ENCODE results near the gene PARP8.

PARP8 gene

GRCh38 chr5:50655067-50655809, 11.2 kb upstream of the PARP8 start:
- TF ChIP-seq, protein P1, sequence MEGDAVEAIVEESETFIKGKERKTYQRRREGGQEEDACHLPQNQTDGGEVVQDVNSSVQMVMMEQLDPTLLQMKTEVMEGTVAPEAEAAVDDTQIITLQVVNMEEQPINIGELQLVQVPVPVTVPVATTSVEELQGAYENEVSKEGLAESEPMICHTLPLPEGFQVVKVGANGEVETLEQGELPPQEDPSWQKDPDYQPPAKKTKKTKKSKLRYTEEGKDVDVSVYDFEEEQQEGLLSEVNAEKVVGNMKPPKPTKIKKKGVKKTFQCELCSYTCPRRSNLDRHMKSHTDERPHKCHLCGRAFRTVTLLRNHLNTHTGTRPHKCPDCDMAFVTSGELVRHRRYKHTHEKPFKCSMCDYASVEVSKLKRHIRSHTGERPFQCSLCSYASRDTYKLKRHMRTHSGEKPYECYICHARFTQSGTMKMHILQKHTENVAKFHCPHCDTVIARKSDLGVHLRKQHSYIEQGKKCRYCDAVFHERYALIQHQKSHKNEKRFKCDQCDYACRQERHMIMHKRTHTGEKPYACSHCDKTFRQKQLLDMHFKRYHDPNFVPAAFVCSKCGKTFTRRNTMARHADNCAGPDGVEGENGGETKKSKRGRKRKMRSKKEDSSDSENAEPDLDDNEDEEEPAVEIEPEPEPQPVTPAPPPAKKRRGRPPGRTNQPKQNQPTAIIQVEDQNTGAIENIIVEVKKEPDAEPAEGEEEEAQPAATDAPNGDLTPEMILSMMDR (IDR thresholded peaks at IDR 0.05; ENCODE audit: extremely low read depth, insufficient read depth, missing control alignments): no peak
- in situ Hi-C loops (cut with MboI; ENCODE audit: low pct_unique_long_range_greater_than_20kb, low sequenced_read_pairs, unreplicated experiment): loop anchor here (25.0 kb wide), 1 partner anchor 218 kb away; the partner anchor contains the start of gene EMB
- DNase-seq (ENCODE audit: low spot score): no peak

GRCh38 chr5:50655810-50656205, 10.6 kb upstream of the PARP8 start:
- in situ Hi-C loops (cut with MboI; ENCODE audit: low pct_unique_long_range_greater_than_20kb, low sequenced_read_pairs, unreplicated experiment): loop anchor here (25.0 kb wide), 1 partner anchor 219 kb away; the partner anchor contains the start of gene EMB
- DNase-seq (ENCODE audit: low spot score): no peak
- TF ChIP-seq, protein P1 (IDR thresholded peaks at IDR 0.05; ENCODE audit: extremely low read depth, insufficient read depth, missing control alignments): no peak

DNA sequence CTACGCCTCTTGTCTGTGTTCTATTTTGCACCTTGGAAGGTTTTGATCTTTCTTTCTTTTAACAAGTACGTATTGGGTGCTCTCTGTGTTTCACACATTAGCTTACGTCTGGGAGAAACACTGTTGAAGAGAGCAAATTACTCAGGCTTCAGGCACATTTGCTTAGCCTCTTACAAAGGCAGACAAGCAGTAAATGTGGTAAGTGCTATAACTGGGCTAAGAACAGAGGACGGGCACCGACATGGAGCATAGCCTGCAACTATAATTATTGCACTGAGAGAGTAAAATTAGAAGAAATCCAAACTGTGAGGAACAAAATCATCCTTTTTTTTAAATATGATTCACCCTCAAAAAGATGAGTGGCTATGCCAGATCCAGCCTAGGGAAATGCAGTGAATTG, 9.4 kb upstream of the PARP8 start:
- DNase-seq (ENCODE audit: low spot score): no peak
- in situ Hi-C loops (cut with MboI; ENCODE audit: low pct_unique_long_range_greater_than_20kb, low sequenced_read_pairs, unreplicated experiment): loop anchor here (25.0 kb wide), 1 partner anchor 220 kb away; the partner anchor contains the start of gene EMB
- TF ChIP-seq, protein P1 (IDR thresholded peaks at IDR 0.05; ENCODE audit: extremely low read depth, insufficient read depth, missing control alignments): no peak

DNA sequence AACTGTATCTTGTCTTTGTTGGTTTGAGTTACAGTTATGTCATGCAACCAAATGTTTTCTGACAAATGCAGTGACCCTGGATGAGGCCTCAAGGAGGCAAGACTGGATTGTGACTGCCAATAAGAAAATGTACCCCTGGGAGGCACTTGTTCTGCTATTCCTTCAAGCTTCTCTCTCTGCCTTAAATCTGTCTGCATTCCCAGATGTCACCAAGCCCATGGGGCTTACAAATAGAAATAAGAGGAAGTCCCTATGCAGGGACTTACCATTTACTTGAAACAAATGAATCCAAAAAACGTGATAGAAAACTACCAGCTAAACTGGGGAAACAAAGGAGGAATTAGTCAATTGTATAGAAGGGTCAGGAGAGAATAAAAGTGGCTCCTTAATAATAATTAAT, 8.2 kb upstream of the PARP8 start:
- TF ChIP-seq, protein P1 (IDR thresholded peaks at IDR 0.05; ENCODE audit: extremely low read depth, insufficient read depth, missing control alignments): no peak
- in situ Hi-C loops (cut with MboI; ENCODE audit: low pct_unique_long_range_greater_than_20kb, low sequenced_read_pairs, unreplicated experiment): loop anchor here (25.0 kb wide), 1 partner anchor 221 kb away; the partner anchor contains the start of gene EMB
- DNase-seq (ENCODE audit: low spot score): no peak

DNA sequence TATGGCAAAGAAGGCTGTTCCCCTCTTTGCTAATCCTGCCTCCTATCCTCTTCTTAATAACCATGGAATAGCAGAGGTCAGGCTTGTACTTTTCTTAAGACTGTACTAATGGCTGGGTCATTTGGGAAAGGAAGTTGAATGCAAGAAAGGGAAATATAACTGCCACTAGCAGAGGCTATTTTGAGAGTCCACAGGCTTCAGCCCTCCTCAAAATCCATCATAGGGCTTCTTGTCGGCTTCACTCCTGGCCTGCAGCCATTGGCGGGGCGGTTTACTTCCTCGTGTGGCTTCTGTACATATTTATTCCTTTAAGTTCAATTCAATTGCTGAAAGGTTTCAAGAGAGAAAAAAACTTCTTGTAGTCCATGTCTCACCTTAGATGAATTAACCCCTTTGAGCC, 2.8 kb upstream of the PARP8 start:
- TF ChIP-seq, protein P1 (IDR thresholded peaks at IDR 0.05; ENCODE audit: extremely low read depth, insufficient read depth, missing control alignments): no peak
- in situ Hi-C loops (cut with MboI; ENCODE audit: low pct_unique_long_range_greater_than_20kb, low sequenced_read_pairs, unreplicated experiment): loop anchor here (25.0 kb wide), 1 partner anchor 226 kb away; the partner anchor contains the start of gene EMB
- no peak for DNase-seq (ENCODE audit: low spot score)

- no peak for DNase-seq (ENCODE audit: low spot score)
- in situ Hi-C loops (cut with MboI; ENCODE audit: low pct_unique_long_range_greater_than_20kb, low sequenced_read_pairs, unreplicated experiment): loop anchor here (25.0 kb wide), 1 partner anchor 228 kb away; the partner anchor contains the start of gene EMB
- TF ChIP-seq, protein P1 (IDR thresholded peaks at IDR 0.05; ENCODE audit: extremely low read depth, insufficient read depth, missing control alignments): no peak
Observed at GRCh38 chr5:50665091-50665490, 1.3 kb upstream of the PARP8 start.

GRCh38 chr5:50665761-50666202, 655 bp upstream of the PARP8 start:
- DNase-seq (ENCODE audit: low spot score): peak; percentile 26
- in situ Hi-C loops (cut with MboI; ENCODE audit: low pct_unique_long_range_greater_than_20kb, low sequenced_read_pairs, unreplicated experiment): loop anchor here (25.0 kb wide), 1 partner anchor 228 kb away; the partner anchor contains the start of gene EMB

All from GM13977 (cell line).